Medulla oblongata (tissue), 1 donor: ENCODE results near the gene SLC25A47.
"Not testable (repeated sequence)": the region's sequence is repeated elsewhere in the genome, so short reads cannot be mapped to it uniquely, and the experiment has no call there.

Experiments used
- DNase-seq: peaks from one replicate; pipeline ENCODE4 v3.0.0-alpha.2; 2015; ENCODE audit errors: extremely low spot score

SLC25A47 gene

DNA sequence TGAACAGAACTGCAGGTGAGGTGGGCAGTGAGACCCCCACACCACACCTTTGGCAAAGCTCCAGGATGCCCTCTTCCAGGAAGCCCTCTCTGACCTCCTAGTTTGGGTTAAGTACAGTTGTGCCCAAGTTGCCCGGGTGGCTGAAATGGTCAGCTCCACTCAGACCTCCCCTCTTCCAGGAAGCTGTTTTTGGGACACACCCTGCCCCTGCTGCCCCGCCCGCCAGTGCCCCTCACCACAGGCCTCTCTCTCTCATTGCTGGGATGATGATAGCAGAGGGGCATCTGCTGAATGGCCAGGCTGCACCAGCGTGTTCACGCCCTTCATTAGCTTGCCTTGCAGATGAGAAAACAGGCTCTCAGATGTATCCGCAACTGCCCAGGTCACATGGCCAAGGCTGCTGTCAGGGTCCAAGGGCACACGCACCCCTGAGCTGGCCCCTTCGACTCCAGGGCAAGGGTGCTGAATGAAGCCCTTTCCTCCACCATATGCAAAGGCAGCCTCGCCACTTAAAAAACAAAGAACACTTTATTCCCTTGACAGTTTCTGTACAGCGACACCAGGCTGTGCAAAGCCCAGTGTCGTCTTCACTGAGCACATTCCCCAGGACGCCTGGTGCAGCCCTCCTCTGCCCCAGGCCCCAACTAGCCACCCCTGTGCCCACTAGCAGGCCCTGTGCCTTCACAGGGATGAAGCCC is 32.4 kb upstream of the SLC25A47 start:
- peak; percentile 77 for DNase-seq

GRCh38 chr14:100291305-100292075 is 31.6 kb upstream of the SLC25A47 start:
- no peak for DNase-seq

- no peak for DNase-seq
Measured at GRCh38 chr14:100292301-100292775, 30.8 kb upstream of the SLC25A47 start.

DNA sequence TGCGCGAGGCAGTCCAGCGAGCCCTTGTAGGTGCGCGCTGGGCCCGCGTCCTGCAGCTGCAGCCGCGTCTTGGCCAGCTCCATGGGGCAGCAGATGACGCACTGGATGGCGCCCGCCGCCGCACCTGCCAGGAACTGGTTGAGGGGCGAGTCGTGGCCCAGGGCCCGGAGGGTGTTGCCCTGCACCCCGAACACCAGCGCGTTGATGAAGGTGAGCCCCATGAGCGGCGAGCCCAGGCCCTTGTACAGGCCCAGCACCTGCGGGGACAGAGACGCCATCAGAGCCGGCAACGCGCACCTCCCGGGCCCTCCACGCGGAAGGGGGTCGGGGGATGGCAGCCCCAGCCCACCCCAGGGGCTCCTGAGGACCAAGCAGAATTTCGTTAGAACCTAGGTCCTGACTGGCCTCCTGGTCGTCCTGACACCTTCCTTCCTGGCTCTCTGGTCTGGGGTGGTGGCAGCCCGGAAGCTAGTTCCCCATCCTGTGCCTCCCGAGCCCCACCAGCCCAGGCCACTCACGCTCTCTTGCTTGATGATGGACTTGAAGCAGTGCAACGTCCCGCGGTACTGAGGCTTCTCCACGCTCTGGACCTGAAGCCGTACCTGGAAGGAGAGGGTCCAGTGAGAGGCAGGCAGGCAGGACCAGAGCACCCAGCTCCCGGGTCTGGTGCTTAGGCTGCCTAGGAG is 30.2 kb upstream of the SLC25A47 start:
- no peak for DNase-seq

DNA sequence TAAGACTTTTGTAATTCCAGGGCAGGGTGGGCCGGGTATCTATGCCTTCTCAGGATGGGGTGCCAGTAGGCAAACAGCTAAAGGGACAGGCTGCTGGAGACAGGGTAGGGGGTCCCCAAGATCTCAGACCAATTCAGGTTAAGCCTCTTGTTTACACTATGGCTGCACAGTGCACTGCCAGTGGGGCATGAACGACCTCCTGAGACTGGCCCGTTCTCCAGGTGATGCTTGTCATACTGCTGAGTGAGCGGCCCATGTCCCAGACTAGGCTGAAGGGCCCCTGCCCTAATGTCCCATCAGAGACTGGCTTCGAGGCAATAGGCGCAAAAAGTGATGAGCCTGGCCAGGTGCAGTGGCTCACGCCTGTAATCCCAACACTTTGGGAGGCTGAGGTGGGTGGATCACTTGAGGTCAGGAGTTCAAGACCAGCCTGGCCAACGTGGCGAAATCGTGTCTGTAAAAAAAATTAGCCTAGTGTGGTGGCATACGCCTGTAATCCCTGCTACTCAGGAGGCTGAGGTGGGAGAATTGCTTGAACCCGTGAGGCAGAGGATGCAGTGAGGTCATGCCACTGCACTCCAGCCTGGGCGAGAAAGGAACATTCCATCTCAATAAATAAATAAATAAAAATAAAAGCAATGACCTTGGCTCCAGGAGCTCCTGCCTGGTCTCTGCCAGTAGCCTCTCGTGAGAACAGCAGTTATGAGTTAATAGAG is 29.5 kb upstream of the SLC25A47 start:
- no peak for DNase-seq

DNA sequence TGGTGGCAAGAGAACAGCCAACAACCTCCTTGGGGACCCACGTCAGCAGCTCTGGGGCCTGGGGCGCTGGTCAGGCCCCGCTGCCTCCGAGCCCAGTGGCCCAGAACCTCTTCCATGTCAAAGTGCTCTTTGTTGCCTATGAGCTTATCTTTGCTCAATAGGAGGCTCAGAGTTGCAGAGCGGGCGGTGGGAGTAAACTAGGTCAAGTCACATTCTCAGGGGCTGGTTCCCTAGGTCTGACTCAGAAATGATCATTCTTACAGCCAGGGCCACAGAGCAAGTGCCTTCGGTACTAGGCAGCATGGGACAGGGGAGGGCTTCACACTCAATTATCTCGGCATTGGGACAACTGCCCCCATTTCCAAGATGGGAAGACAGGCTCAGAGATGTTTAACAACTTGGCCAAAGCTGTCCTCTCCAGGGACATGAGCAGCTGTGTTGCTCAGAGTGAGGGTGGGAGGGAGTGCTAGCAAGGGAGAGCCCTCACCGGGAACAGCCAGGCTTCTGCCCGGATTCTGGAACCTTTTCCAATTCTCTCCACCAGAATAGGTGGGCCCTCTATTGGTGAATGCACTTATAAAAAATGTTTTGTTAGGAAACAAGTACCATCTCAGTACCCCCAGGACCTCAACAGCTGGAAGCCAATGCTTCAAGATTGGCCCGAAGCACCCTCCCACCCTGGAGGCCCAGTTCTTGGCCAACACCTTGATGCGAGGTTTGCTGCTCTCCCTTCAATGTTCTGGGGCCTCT is 28.8 kb upstream of the SLC25A47 start:
- DNase-seq, result no peak

GRCh38 chr14:100294963-100295330 is 28.2 kb upstream of the SLC25A47 start:
- DNase-seq, result no peak

GRCh38 chr14:100295376-100296105 is 27.6 kb upstream of the SLC25A47 start:
- no peak for DNase-seq

DNA sequence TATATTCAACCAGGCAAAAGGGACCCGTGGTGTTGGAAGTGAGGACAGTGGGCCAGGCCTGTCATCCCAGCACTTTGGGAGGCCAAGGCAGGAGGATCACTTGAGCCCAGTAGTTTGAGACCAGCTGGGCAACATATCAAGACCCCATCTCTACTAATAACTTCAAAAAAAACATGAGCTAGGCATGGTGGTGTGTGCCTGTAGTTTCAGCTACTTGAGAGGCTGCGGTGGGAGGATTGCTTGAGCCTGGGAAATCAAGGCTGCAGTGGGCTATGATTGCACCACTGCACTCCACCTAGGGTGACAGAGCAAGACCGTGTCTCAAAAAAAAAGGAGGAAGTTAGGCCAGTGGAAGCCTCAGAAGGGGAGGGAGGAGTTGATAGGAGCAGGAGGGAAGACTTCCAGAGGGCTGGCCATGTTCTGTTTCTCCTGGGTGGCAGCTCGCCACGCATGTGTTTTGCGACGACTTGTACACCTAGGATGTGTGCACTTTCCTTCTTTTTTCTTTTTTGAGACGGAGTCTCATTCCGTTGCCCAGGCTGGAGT is 27.0 kb upstream of the SLC25A47 start:
- no peak for DNase-seq

DNA sequence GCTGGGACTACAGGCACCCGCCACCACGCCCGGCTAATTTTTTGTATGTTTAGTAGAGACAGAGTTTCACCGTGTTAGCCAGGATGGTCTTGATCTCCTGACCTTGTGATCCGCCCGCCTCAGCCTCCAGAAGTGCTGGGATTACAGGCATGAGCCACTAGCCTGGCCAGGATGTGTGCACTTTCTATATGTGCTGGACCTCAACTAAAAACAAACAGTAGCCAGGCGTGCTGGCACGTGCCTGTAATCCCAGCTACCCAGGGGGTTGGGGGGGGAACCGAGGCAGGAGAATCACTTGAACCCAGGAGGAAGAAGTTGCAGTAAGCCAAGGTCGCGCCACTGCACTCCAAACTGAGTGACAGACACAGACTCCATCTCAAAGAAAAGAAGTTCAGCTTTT is 26.4 kb upstream of the SLC25A47 start:
- DNase-seq, result not testable (repeated sequence)

GRCh38 chr14:100297320-100298300 is 25.5 kb upstream of the SLC25A47 start:
- DNase-seq, result peak; percentile 95

DNA sequence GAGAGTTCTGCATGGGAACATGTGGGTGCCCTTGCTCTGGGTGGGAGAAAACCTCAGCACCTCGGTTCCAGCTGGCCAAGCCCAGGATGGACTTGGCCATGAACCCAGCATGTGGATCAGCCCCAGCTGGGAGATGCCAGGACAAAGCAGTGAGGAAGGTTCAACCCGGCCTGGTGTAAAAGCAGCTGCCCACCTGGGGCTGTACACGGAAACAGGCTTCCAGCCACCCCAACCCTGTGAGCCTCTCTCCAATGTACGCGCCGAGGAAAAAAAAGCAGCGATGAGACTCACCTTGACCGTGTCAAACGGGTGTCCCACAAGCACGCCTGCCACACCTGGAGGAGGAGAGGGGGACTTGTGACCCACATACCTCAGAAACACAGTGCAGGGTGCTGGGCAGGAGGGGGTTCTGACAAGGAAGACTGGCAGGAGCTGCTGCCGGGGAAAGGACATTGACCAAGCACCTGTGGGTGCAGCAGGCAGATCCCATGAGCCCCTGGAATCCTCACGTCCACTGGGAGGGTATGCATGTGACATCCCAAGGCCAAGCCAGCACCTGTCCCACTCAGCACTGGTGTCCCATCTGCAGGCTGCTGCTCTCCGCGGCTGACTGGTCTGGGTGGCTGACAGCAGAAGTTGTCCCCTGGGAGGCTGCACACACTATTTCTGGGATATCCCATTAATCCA is 24.4 kb upstream of the SLC25A47 start:
- DNase-seq, result no peak

DNA sequence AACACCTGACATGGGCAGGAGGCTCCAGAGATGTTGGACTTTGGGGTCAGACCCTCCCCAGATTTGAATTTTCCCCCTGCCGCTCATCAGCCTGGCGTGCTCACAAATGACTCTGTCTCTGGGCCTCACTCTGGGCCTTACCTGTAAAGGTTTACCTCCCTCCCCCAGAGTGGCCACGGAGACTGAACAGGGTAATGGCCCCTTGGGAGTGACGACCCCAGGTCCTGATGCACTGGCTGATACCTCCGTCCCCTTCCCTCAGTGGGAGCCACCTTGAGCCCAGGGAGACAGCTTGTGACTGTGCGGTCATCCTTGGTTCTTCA is 23.9 kb upstream of the SLC25A47 start:
- DNase-seq, result no peak

GRCh38 chr14:100302616-100303015 is 20.5 kb upstream of the SLC25A47 start:
- no peak for DNase-seq

DNA sequence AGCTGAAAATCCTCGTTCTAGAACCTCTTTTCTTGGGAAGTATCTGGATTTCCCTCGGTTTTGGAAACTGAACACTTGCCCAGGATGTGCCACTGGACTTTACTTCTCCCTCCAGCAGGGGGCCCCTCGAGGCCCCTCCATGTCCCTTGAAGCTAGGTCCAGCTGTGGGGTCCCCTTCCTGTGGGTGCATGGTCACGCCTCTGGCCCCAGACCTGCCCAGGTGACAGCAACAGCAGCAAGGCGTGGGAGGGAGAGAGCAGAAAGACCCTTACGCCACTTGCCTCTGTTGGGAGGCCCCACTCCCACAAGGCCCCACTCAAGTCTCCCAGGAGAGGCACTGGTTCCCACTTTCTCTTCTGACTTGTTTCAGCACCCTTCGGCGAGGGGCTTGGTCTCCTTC is 20.0 kb upstream of the SLC25A47 start:
- DNase-seq, result no peak

DNA sequence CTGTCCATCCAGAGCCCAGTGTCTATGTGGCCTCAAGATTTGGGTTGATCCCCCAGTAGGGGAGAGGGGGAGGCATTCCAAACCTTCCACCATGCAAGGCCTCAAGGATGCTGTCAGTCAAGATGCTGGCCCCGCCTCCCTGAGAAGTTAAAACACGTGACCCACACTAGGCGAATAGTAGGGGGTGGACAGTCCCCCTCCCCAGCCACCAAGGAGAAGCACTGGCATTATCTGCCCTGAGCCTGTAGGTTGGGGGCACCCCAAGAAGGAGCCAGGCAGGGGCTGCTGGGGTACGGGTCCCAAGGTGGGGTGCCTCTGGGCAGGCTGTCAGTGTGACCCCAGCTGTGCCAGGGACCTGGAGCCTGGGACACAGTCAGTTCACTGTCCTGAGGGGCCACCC is 19.2 kb upstream of the SLC25A47 start:
- DNase-seq, result no peak

DNA sequence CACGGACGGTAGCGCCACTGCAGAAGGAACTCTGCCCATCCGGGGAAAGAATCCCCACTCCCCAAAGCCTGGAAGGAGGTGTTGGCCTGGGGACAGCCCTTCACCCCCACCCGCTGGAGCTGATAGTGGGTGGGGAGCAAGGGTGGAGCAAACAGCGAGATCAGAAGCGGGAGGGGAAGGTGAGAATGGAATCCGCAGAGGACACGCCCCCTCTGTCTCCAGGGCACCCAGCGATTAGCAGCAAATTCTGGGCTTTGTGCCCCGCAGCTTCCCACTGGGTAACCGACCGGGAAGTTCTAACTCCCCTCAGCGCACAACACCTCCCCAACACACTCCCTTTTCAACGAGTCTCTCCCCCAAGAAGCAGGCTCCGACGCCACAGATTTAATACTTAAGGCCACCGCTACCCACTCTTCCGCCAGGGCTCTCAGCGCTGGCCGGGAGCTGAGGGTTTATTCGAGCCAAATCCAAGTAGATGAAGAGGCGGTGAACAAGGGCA is 18.3 kb upstream of the SLC25A47 start:
- peak; percentile 57 for DNase-seq

GRCh38 chr14:100305324-100306100 is 17.6 kb upstream of the SLC25A47 start:
- no peak for DNase-seq
